Hematopoietic multipotent progenitor cell treated with erythropoietin and hydrocortisone succinate and interleukin-3 and kit ligand, for 8 days (in vitro differentiated cells): ENCODE measurements around the gene DIP2C.

ENCODE experiments used
- DNase-seq: peaks from one replicate; pipeline ENCODE4 v3.0.0-alpha.2; 2015

DIP2C gene

GRCh38 chr10:396535-397220 is 292.8 kb downstream of the DIP2C start:
- DNase-seq = no peak

GRCh38 chr10:396107-396506 is 293.4 kb downstream of the DIP2C start:
- no peak for DNase-seq

- no peak for DNase-seq
Observed at GRCh38 chr10:395665-396064, 293.8 kb downstream of the DIP2C start.

- DNase-seq = peak; percentile 11
Observed at GRCh38 chr10:394439-395101, 294.9 kb downstream of the DIP2C start.

- no peak for DNase-seq
Observed at GRCh38 chr10:393787-394438, 295.6 kb downstream of the DIP2C start.

- DNase-seq = no peak
Observed at GRCh38 chr10:393106-393745, 296.2 kb downstream of the DIP2C start.

GRCh38 chr10:392705-393037 is 296.8 kb downstream of the DIP2C start:
- DNase-seq = no peak

- DNase-seq = no peak
Observed at GRCh38 chr10:391847-392704, 297.4 kb downstream of the DIP2C start.

GRCh38 chr10:391305-391704 is 298.2 kb downstream of the DIP2C start:
- no peak for DNase-seq

GRCh38 chr10:390449-391100 is 298.9 kb downstream of the DIP2C start:
- DNase-seq = no peak

- no peak for DNase-seq
Observed at GRCh38 chr10:389836-390448, 299.5 kb downstream of the DIP2C start.

GRCh38 chr10:389261-389790 is 300.1 kb downstream of the DIP2C start:
- no peak for DNase-seq

GRCh38 chr10:388661-389045 is 300.8 kb downstream of the DIP2C start:
- no peak for DNase-seq

GRCh38 chr10:387909-388660 is 301.4 kb downstream of the DIP2C start:
- DNase-seq = no peak

- no peak for DNase-seq
Observed at GRCh38 chr10:387593-387891, 301.9 kb downstream of the DIP2C start.

GRCh38 chr10:386771-387592 is 302.5 kb downstream of the DIP2C start:
- no peak for DNase-seq

- no peak for DNase-seq
Observed at GRCh38 chr10:385571-386300, 303.7 kb downstream of the DIP2C start.

- DNase-seq = no peak
Observed at GRCh38 chr10:384538-385305, 304.7 kb downstream of the DIP2C start.

- DNase-seq = no peak
Observed at GRCh38 chr10:383519-383918, 305.9 kb downstream of the DIP2C start.
